VCaP (cell line): ENCODE data around the gene UGT1A8.

Source experiments
- H3K27ac ChIP-seq: fragments of 450-650 bp; 2 replicates; pipeline ENCODE4 v1.5.1; 2017
- TF ChIP-seq, protein P1 (sequence below): fragments of 450-650 bp; conservative IDR thresholded peaks from 2 replicates; pipeline ENCODE4 v1.5.1; 2017; ENCODE audit warnings: mild to moderate bottlenecking, moderate library complexity

UGT1A8 gene

DNA sequence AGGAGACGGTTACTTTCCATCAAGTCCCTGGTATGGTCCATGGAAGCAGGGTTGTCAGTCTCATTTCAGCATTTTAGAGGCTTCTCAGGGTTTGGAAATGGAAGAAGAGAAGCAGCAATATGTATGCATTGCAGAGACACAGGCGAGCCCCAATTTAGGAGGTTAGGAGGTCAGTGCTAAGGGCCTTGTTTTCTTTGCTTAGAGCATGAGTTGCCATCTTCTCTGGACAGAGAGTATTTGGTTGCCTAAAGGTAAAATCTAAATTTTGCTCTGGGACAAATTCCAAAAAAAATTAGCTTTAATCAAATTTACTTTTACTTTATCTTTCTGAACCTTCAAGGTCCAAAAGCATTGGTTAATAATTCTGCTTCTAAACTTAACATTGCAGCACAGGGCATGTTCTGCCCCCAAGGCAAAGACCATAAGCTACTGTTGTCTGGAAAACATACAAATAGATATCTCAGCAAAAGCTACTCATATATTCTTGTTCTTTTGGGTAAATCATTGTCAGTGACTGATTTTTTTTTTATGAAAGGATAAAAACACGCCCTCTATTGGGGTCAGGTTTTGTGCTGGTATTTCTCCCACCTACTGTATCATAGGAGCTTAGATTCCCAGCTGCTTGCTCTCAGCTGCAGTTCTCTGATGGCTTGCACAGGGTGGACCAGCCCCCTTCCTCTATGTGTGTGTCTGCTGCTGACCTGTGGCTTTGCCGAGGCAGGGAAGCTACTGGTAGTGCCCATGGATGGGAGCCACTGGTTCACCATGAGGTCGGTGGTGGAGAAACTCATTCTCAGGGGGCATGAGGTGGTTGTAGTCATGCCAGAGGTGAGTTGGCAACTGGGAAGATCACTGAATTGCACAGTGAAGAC lies 54.1 kb downstream of the UGT1A8 start, which contains the start of gene UGT1A9:
Gene UGT1A9, plus strand, starts transcription at position 609 of the 872 bp plus-strand sequence. Its CDS starts 37 bp downstream, at position 646.
- H3K27ac ChIP-seq: no peak within 1 kb of the TSS
- TF ChIP-seq, protein P1, sequence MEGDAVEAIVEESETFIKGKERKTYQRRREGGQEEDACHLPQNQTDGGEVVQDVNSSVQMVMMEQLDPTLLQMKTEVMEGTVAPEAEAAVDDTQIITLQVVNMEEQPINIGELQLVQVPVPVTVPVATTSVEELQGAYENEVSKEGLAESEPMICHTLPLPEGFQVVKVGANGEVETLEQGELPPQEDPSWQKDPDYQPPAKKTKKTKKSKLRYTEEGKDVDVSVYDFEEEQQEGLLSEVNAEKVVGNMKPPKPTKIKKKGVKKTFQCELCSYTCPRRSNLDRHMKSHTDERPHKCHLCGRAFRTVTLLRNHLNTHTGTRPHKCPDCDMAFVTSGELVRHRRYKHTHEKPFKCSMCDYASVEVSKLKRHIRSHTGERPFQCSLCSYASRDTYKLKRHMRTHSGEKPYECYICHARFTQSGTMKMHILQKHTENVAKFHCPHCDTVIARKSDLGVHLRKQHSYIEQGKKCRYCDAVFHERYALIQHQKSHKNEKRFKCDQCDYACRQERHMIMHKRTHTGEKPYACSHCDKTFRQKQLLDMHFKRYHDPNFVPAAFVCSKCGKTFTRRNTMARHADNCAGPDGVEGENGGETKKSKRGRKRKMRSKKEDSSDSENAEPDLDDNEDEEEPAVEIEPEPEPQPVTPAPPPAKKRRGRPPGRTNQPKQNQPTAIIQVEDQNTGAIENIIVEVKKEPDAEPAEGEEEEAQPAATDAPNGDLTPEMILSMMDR: no peak

- TF ChIP-seq, protein P1: no peak
- H3K27ac ChIP-seq: no peak overlapping the region
These were observed 55.5 kb downstream of the UGT1A8 start for GRCh38 chr2:233672886-233673285.

DNA sequence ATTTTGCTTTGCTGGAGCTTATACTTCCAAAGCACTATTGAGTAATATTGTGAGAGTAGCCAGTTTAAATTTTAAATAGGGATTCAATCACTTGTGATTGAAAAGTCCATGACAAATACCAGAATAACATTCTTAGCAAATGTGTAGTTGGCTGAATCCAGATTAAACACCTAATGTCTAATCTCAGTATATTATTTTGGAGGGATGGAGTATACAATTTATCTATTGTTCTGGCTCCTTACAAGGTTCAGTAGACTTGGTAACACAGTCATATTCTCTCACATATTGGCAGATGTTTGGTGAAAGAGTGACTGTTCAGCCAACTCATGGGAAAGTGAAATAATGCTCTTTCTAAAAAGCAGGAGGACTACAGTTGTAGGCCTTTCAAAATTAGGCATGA lies 56.5 kb downstream of the UGT1A8 start:
- H3K27ac ChIP-seq: no peak overlapping the region
- TF ChIP-seq, protein P1: no peak

GRCh38 chr2:233674314-233674713 lies 56.9 kb downstream of the UGT1A8 start:
- H3K27ac ChIP-seq: no peak overlapping the region
- TF ChIP-seq, protein P1: no peak

DNA sequence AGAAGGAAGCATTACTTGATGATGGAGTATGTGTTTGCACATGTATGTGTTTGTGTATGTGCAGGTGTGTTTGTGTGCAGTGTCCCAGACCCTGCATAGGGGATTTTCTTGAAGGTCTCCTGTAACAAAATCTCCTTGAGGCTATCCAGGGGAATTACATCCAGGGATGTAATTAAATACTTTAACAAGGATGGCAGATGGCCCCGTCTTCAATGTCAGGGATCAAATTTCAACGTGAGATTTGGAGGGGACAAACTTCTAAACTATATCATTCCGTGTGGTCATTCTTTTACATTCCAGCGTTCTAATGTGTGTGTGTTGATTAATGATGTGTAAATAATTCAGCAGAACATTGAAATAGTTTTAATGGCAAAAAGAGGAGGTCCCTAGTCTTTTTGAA lies 57.6 kb downstream of the UGT1A8 start:
- TF ChIP-seq, protein P1: no peak; the same call in 1 of the 2 replicates
- H3K27ac ChIP-seq: no peak overlapping the region

DNA sequence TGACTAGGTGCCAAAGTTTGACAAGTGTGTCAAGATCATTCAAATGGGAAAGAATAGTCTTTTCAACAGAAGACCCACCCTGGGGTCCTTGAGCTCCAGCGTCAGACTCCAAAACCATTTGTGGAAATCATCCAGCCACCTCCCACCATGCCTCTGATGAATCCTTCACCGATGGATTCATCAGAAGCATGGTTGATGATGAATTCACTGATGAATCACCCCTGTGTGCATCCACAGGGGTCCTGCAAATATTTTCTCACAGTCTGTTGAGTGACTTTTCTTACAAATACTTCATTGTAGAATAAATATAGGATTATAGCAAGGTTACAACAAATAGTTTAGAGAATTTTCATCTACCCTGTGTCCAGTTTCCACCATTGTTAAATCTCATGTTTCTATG lies 58.6 kb downstream of the UGT1A8 start:
- TF ChIP-seq, protein P1: no peak
- no peak overlapping the region for H3K27ac ChIP-seq

DNA sequence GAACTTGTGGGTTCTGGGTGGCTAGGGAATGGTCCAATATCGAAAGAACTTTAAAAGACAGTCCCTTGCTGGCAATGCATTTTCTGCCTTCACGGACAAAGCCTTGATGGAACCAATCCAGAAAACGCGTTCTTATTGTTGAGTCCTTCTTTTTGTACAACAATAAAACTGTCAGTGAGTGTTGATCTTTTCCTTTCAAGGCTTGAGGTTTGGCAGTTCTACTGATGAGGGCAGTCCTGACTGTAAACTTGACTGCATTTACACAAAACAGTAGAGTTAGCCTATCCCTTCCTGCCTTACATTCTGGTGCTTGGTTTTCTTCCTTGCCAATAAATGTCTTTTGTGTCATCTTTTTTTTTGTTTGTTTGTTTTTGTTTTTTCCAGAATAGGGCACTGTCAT lies 61.8 kb downstream of the UGT1A8 start:
- H3K27ac ChIP-seq: no peak overlapping the region
- TF ChIP-seq, protein P1: no peak
